GM18907 (cell line): ENCODE measurements around the gene ITGA2.

Source experiments
- ATAC-seq: cut with Tn5 transposase; IDR thresholded peaks from one replicate; pipeline ENCODE4 v1.9.1; 2021; ENCODE audit warnings: mild to moderate bottlenecking, moderate library complexity; ENCODE audit not compliant: unreplicated experiment

Gene ITGA2

GRCh38 chr5:52988335-52989024 lies 672 bp upstream of the ITGA2 start:
- no peak for ATAC-seq

GRCh38 chr5:52989781-52990527 lies 802 bp downstream of the ITGA2 start:
- peak; percentile 18 for ATAC-seq

GRCh38 chr5:52990528-52990925 lies 1.4 kb downstream of the ITGA2 start:
- ATAC-seq: no peak

DNA sequence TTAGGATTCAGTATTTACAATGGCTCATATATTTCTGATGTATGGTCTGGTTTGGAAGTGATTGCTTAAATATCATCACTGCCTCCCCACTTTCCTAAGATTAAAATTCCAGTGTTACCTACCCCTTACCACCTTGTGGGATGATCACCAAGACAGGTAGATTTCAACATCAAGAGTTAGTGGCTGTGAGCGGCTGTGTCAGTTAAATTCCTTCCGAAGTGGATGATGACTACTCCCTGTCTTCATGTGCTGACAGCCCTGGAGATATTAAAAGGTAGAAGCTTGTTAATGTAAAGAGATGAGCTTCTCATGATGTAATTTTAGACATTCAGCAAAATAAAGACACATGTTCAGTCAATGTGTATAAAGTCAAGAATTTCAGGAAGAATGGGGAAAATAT lies 4.2 kb downstream of the ITGA2 start:
- no peak for ATAC-seq

GRCh38 chr5:52994266-52994665 lies 5.1 kb downstream of the ITGA2 start:
- ATAC-seq: no peak

- ATAC-seq: no peak
Observed at GRCh38 chr5:52995095-52995494, 5.9 kb downstream of the ITGA2 start.

GRCh38 chr5:52995914-52996313 lies 6.8 kb downstream of the ITGA2 start:
- ATAC-seq: no peak

DNA sequence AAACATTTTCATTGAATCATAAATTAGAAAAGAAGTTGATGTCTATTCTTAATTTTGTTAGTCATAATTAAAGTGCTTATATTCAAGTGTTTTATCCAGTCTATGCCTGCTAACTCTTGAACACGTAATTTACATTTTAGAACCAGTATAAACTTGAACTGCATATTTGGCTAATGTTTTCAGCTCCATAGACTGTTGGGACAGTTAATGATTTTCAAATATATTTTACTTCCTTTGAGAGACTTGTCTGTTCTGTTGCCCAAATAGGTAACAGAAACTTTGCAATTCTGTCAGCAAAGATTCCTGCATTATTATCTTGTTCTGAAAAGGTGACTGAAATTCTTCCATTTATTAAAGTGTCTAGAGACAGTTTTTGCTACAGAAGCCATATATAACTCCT lies 7.8 kb downstream of the ITGA2 start:
- no peak for ATAC-seq

DNA sequence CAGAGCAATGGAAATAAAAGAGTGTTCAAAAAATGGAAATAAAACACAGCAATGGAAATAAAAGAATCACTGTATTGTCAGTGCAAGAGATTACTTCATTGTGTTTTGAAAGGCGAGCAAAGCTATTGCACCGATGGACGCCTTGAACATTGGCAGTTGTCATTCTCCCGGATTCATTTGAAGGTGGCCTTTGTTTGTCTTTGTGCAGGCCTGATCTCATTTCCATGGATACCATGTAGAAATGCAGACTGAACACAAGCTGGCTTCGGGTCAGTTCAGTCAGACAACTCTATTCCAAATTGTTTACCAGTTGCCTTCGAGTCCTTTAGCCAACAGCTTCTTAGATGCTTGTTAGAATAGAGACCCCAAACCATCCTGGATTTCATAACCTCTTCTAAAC lies 8.3 kb downstream of the ITGA2 start:
- ATAC-seq: no peak

DNA sequence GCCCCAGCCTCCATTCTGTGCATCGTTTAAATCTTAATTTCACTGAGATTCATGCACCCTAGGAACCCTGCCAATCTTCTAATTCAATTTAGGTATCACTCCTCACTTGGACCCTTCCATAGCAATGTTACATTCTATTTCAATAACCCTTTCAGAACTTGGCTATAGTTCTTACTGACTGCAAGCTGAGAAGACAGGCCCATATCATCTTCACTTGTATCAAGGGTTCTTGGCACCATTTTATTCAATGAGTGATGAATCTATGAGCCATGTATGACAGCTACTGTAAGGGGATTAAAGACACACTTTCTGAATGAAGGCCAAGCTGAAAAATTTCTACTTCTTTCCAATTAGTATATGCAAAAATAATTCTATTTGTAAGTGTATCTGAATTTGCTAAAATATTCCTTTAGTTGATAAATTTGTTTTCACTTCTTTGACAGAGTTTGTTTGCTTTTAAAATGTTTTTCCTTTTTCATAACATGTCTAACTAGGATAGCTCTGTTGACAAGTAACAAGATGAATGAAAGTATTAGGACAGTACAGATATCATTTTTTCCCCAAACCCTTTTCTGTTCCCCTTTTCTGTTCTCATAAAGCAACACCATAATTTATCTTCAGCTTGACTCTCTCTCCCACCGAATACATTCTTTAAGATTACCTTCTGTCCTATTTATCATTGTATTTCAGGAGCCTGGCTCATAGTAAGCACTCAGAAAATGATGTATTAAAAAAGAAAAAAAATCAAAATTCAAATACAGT lies 9.6 kb downstream of the ITGA2 start:
- ATAC-seq: peak; percentile 59

DNA sequence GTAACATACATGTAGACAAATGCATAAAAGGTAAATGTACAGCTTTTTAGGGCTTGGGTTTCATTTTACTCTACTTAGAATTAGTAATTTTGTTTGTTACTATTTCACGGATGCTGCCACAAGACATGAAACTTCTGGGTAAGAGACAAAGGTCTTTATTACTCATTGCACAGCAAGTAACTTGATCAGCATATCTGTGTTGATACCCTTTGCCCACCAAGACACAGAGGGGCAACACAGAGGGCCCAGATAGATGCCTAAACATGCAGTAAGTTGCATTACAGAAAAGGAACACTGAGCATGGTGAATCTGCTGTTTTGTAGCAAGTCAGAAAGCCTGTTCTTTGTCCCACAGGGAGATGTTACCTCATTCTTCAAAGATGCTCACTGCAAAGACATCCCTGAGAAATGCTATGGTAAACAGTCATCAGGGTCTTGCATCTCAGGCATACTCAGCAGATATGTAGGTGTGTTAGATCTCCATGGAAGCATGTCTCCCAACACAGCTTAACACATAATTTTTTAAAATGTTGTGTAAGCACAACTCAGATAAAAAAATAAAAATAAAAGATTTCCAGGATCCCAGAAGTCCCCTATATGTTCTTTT lies 10.3 kb downstream of the ITGA2 start:
- ATAC-seq: no peak

- no peak for ATAC-seq
Observed at GRCh38 chr5:53001541-53001940, 12.4 kb downstream of the ITGA2 start.

GRCh38 chr5:53002491-53002890 lies 13.3 kb downstream of the ITGA2 start:
- no peak for ATAC-seq

GRCh38 chr5:53003144-53003543 lies 14.0 kb downstream of the ITGA2 start:
- ATAC-seq: no peak

DNA sequence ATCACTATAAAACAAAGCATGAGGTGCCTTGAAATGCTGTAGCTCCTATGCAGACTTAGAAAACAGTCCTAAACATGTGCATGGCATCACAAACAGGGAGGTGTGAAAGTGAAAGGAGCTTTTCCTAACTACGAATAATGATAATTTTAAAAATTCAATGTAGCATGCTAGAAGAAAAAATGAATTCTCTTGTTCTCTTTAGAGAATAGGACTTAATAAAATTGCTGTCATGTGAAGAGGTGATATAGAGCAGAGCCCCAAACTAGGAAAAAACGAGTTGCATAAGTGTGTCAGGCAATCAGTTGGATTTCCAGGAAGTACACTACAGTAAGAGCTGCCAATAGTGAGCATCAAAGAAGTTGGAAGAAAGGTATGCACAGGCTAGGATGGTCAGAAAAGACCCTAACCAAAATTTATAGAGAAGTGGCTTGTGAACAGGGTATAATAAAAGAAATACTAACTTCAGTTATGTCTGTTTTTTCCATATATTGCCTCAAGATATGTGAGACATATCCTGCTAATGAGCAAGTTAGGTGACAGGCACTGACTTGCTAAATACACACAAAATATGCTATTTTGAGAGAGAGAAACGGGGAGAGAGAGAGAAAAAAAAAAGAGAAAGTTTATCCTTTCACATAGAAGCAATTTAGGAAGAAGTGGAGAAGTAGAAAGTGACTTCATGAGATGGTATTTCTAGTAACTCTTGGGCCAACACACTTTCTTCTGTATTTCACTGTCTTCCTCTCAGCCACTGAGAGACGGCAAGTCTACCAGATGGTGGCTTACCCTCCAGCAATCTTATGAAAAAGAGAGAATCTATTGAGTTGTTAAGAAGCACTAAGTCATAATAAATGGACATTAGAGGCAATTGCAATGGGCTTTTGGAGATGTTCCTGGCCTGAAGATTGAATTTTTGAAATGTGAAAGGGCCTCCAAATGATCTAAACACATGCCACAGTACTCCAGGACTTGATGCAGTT lies 18.0 kb downstream of the ITGA2 start:
- ATAC-seq: no peak

GRCh38 chr5:53008751-53009150 lies 19.6 kb downstream of the ITGA2 start:
- peak; percentile 93 for ATAC-seq

GRCh38 chr5:53009816-53010215 lies 20.7 kb downstream of the ITGA2 start:
- no peak for ATAC-seq

DNA sequence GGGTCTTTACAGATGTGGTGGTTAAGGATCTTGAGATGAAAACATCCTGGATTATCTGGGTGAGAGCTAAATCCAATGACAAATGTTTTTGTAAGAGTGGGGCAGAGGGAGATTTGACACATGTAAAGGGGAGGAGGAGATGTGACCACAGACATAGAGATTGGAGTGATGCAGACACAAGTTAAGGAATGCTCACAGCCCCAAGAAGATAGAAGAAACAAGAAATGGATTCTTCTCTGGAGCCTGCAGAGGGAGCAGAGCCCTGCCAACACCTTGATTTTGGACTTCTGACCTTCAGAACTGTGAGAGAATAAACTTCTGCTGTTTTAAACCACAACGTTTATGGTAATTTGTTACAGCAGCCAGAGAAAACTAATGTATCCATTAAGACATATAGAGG lies 21.7 kb downstream of the ITGA2 start:
- ATAC-seq: no peak

- ATAC-seq: no peak
Observed at GRCh38 chr5:53011233-53011632, 22.1 kb downstream of the ITGA2 start.

DNA sequence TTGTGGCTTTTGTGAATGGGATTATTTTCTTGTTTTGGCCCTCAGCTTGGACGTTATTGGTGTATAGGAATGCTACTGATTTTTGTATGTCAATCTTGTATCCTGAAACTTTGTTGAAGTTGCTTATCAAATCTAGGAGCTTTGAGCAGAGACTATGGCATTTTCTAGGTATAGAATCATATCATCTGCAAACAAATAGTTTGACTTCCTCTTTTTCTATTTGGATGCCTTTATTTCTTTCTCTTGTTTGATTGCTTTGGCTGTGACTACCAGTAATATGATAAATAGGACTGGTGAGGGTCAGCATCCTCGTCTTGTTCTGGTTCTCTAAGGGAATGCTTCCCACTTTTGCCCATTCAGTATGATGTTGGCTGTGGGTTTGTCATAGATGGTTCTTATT lies 24.7 kb downstream of the ITGA2 start:
- ATAC-seq: no peak
